Measurements from ENCODE around the gene LRP3.

GRCh38 chr19:33194886-33195644 lies 935 bp downstream of the LRP3 start:
- TF ChIP-seq POLR2A (IDR thresholded peaks at IDR 0.05) = no peak
- TF ChIP-seq CTCF (IDR thresholded peaks at IDR 0.05) = no peak
- no peak for TF ChIP-seq EP300 (IDR thresholded peaks at IDR 0.05)
- TF ChIP-seq POLR2AphosphoS5 (IDR thresholded peaks at IDR 0.05) = no peak

Data from sigmoid colon (tissue), 4 donors.